H1 (cell line): Measurements from ENCODE around the gene ERN2. TPM values are rescaled to one million over a fixed set of nuclear protein-coding genes. Genes with fewer than 3 reads are reported as not detected.

ENCODE experiments used
- MAFK ChIP-seq: IDR thresholded peaks from 2 replicates; pipeline ENCODE4 v1.6.1; 2012; ENCODE audit warnings: low read depth, mild to moderate bottlenecking, improper control_type of control experiment, low read length
- TAF7 ChIP-seq: optimal IDR thresholded peaks from 2 replicates; pipeline ENCODE3; 2011; ENCODE audit warnings: low read depth, mild to moderate bottlenecking, inconsistent platforms, low read length, moderate library complexity, borderline replicate concordance
- polyA plus RNA-seq, 7 experiments: library from polyadenylated mRNA; depleted of rRNA in 3 of 7; stranded (reverse) in 5 of 7; unstranded in 2 of 7; fragments of >200 nt in 5 of 7; fragments of 200-250 nt in 2 of 7; gene quantifications; 1 replicate in 5 of 7; 2 replicates in 1 of 7; 4 replicates in 1 of 7; pipeline versions ENCODE4 v1.2.1 to v1.2.3, GENCODE V29; 2011 to 2013; ENCODE audit warnings: missing spikeins in 2 of 7, mixed read lengths in 2 of 7
- total RNA-seq: library from RNA; stranded (reverse); fragmentation: NEBNext Ultra II Directional; extraction: Animal tissue kit (Norgen Biotek cat#: 25700); gene quantifications from 2 replicates; pipeline ENCODE4 v1.2.1, GENCODE V29; 2021

Gene ERN2
- total and polyA plus RNA-seq, 2 of the 8 experiments (the other 6 are each of a cell fraction or from before 2014, with no cell fraction given): 2.4 to 4.4 TPM

GRCh38 chr16:23640931-23641765 lies 71.9 kb downstream of the ERN2 start, which contains the start of the genes DCTN5 and PALB2 (continued):
- TF ChIP-seq TAF7: no peak
- TF ChIP-seq MAFK: no peak
